NCI-H1105 (cell line): Measurements from ENCODE around the gene GPRIN2.
"Not testable (repeated sequence)": the region's sequence is repeated elsewhere in the genome, so short reads cannot be mapped to it uniquely, and the experiment has no call there.

Experiments used
- DNase-seq: peaks from one replicate; lab custom pipeline; 2025; lab: John Stamatoyannopoulos, UW

Gene GPRIN2

GRCh38 chr10:46537309-46537708, 19.1 kb downstream of the GPRIN2 start:
- DNase-seq: no peak

GRCh38 chr10:46536781-46537180, 19.7 kb downstream of the GPRIN2 start:
- no peak for DNase-seq

GRCh38 chr10:46536171-46536570, 20.3 kb downstream of the GPRIN2 start:
- DNase-seq: no peak

GRCh38 chr10:46534828-46535524, 21.5 kb downstream of the GPRIN2 start:
- no peak for DNase-seq

- not testable (repeated sequence) for DNase-seq
Measured at GRCh38 chr10:46532256-46532655, 24.2 kb downstream of the GPRIN2 start.

GRCh38 chr10:46530249-46531186, 25.9 kb downstream of the GPRIN2 start:
- DNase-seq: no peak

- not testable (repeated sequence) for DNase-seq
Measured at GRCh38 chr10:46529742-46530141, 26.7 kb downstream of the GPRIN2 start.

- no peak for DNase-seq
Measured at GRCh38 chr10:46528675-46529615, 27.5 kb downstream of the GPRIN2 start.

- no peak for DNase-seq
Measured at GRCh38 chr10:46528171-46528671, 28.2 kb downstream of the GPRIN2 start.

GRCh38 chr10:46527241-46527811, 29.1 kb downstream of the GPRIN2 start:
- no peak for DNase-seq

- DNase-seq: no peak
Measured at GRCh38 chr10:46526682-46527038, 29.8 kb downstream of the GPRIN2 start.

GRCh38 chr10:46525824-46526681, 30.4 kb downstream of the GPRIN2 start:
- DNase-seq: no peak

GRCh38 chr10:46525177-46525823, 31.2 kb downstream of the GPRIN2 start:
- no peak for DNase-seq

GRCh38 chr10:46524472-46525176, 31.8 kb downstream of the GPRIN2 start:
- DNase-seq: no peak

- DNase-seq: no peak
Measured at GRCh38 chr10:46523962-46524471, 32.4 kb downstream of the GPRIN2 start.

GRCh38 chr10:46523119-46523961, 33.1 kb downstream of the GPRIN2 start:
- no peak for DNase-seq

GRCh38 chr10:46522295-46523118, 34.0 kb downstream of the GPRIN2 start:
- DNase-seq: no peak
